Neural progenitor cell (in vitro differentiated cells): Measurements from ENCODE around the gene CFAP61. TPM values are rescaled to one million over a fixed set of nuclear protein-coding genes. Genes with fewer than 3 reads are reported as not detected.

Source experiments
- DNase-seq: peaks from one replicate; pipeline ENCODE4 v3.0.0-alpha.2; 2016; ENCODE audit warnings: low spot score
- H2AFZ ChIP-seq: fragments of 200-600 bp; sonication (generic); replicated peaks from 2 replicates; pipeline ENCODE4 v1.6.1; 2016; ENCODE audit warnings: antibody characterized with exemption
- H3F3A ChIP-seq: fragments of 200-600 bp; sonication (generic); 2 replicates; pipeline ENCODE4 v1.6.1; 2016; ENCODE audit warnings: antibody characterized with exemption, low read depth
- H3K27ac ChIP-seq: fragments of 200-600 bp; sonication (generic); 2 replicates; pipeline ENCODE4 v1.5.1; 2016; ENCODE audit warnings: mild to moderate bottlenecking
- H3K27me3 ChIP-seq: fragments of 200-600 bp; sonication (generic); 2 replicates; pipeline ENCODE4 v1.6.1; 2016; ENCODE audit warnings: mild to moderate bottlenecking, moderate library complexity
- H3K36me3 ChIP-seq: fragments of 200-600 bp; sonication (generic); 2 replicates; pipeline ENCODE4 v1.5.1; 2016
- H3K4me1 ChIP-seq: fragments of 200-600 bp; sonication (generic); 2 replicates; pipeline ENCODE4 v1.6.1; 2016; ENCODE audit warnings: mixed run types
- H3K4me2 ChIP-seq: fragments of 200-600 bp; sonication (generic); 2 replicates; pipeline ENCODE4 v1.6.1; 2016
- H3K4me3 ChIP-seq: fragments of 200-600 bp; sonication (generic); 2 replicates; pipeline ENCODE4 v1.5.1; 2016
- H3K79me2 ChIP-seq: fragments of 200-600 bp; sonication (generic); 2 replicates; pipeline ENCODE4 v1.6.1; 2016; ENCODE audit warnings: low read depth
- H3K9ac ChIP-seq: fragments of 200-600 bp; sonication (generic); 2 replicates; pipeline ENCODE4 v1.6.1; 2016
- H3K9me3 ChIP-seq: fragments of 200-600 bp; sonication (generic); 2 replicates; pipeline ENCODE4 v1.5.1; 2016; ENCODE audit warnings: low read depth
- H4K20me1 ChIP-seq: fragments of 200-600 bp; sonication (generic); 2 replicates; pipeline ENCODE4 v1.6.1; 2016; ENCODE audit warnings: low read depth
- H3K27ac Mint-ChIP-seq: 3 replicates; pipeline ENCODE4 v1.8.0; 2021; ENCODE audit warnings: mixed read lengths
- H3K27me3 Mint-ChIP-seq: 2 replicates; pipeline ENCODE4 v1.8.0; 2022; ENCODE audit warnings: low read depth, mild to moderate bottlenecking, inconsistent platforms, moderate library complexity, mixed read lengths; ENCODE audit not compliant: insufficient read depth
- H3K36me3 Mint-ChIP-seq: 3 replicates; pipeline ENCODE4 v1.8.0; 2021; ENCODE audit warnings: mixed read lengths
- H3K4me1 Mint-ChIP-seq: 3 replicates; pipeline ENCODE4 v1.8.0; 2021; ENCODE audit warnings: mixed read lengths
- H3K4me3 Mint-ChIP-seq: 3 replicates; pipeline ENCODE4 v1.8.0; 2021; ENCODE audit warnings: mild to moderate bottlenecking, moderate library complexity, mixed read lengths
- H3K9me3 Mint-ChIP-seq: 3 replicates; pipeline ENCODE4 v1.8.0; 2020; ENCODE audit warnings: mixed read lengths
- CTCF ChIP-seq: fragments of 200-600 bp; sonication (generic); IDR thresholded peaks from 2 replicates; pipeline ENCODE4 v1.5.1; 2017; ENCODE audit warnings: antibody characterized with exemption, mild to moderate bottlenecking
- EZH2 ChIP-seq: fragments of 200-600 bp; sonication (generic); IDR thresholded peaks from 2 replicates; pipeline ENCODE4 v1.6.1; 2017; ENCODE audit warnings: antibody characterized with exemption, mild to moderate bottlenecking, moderate library complexity
- EZH2phosphoT487 ChIP-seq: fragments of 200-600 bp; sonication (generic); IDR thresholded peaks from 2 replicates; pipeline ENCODE4 v1.6.1; 2017; ENCODE audit warnings: antibody characterized with exemption
- total RNA-seq: library from RNA; depleted of rRNA; stranded (reverse); fragments of >200 nt; gene quantifications from 2 replicates; pipeline ENCODE4 v1.2.3, GENCODE V29; 2015; ENCODE audit warnings: low replicate concordance

Gene CFAP61
- total RNA-seq, 1 donor from 2014 or later, result not detected

DNA sequence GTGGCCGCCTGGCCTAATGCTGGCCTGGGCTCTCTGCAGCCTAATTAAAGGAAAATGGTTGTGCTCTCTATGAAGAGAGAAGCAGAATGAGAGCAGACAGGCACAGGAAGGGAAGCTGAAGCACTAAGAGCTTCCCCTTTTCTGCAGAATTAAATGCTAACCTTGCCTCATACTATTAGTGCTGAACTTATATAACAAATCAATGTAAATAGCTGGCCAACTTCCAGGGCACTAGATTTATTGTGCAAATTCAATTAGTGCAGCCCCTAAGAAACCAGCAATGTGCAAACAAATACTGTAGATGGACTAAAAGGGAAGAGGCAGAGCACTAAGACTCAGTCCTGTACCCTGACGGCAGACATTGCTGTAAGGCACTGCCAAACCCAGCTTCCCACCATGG lies 279.5 kb downstream of the CFAP61 start:
- H3K79me2 ChIP-seq, result no peaks in the 10 kb centered on the region
- H3K36me3 ChIP-seq, result no peaks in the 10 kb centered on the region
- H3K9me3 Mint-ChIP-seq, result peaks cover 5% of the 10 kb centered on the region
- peak overlapping the region; percentile 26 for H3K27ac ChIP-seq
- H3F3A ChIP-seq, result no peaks in the 10 kb centered on the region
- H3K36me3 Mint-ChIP-seq, result no peaks in the 10 kb centered on the region
- no peak overlapping the region for H3K4me3 ChIP-seq
- no peak for TF ChIP-seq CTCF
- TF ChIP-seq EZH2, result no peak
- no peak for TF ChIP-seq EZH2phosphoT487
- no peak overlapping the region for H3K4me3 Mint-ChIP-seq
- no peak overlapping the region for H3K9ac ChIP-seq
- no peak overlapping the region for H3K27ac Mint-ChIP-seq
- peaks cover 4% of the 10 kb centered on the region for H3K27me3 Mint-ChIP-seq
- H4K20me1 ChIP-seq, result no peaks in the 10 kb centered on the region
- no peak overlapping the region for H3K4me2 ChIP-seq
- peak overlapping the region; percentile 91 for H2AFZ ChIP-seq
- H3K9me3 ChIP-seq, result no peaks in the 10 kb centered on the region
- DNase-seq, result no peak
- H3K27me3 ChIP-seq, result no peaks in the 10 kb centered on the region
- peaks cover 5% of the 10 kb centered on the region for H3K4me1 Mint-ChIP-seq
- H3K4me1 ChIP-seq, result peaks cover 5% of the 10 kb centered on the region

DNA sequence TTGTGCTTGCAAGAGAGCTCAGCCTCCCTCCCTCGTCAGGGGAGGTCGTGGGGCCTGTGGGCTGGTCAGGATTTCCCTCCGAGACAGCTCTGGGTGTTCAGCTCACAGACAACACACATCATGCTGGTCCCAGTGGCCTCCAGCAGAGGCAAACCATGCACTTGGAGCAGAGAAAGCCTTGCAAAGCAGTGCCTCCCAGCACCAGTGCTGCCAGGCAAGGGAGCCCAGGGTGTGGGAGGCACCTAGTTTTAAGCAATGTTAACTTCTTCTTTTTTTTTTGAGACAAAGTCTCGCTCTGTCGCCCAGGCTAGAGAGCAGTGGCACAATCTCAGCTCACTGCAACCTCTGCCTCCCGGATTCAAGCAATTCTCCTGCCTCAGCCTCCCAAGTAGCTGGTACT lies 281.5 kb downstream of the CFAP61 start:
- Mint-ChIP-seq H3K9me3 (peaks cover 7% of the 10 kb centered on the region), H3K27ac (no peak overlapping the region)
- TF ChIP-seq EZH2phosphoT487 (no peak), CTCF (no peak), EZH2 (no peak)

GRCh38 chr20:20334489-20334888 lies 282.2 kb downstream of the CFAP61 start:
- Histone ChIP-seq H3K4me3 (no peak overlapping the region), H3K79me2 (no peaks in the 10 kb centered on the region), H2AFZ (no peak overlapping the region), H3K27ac (no peak overlapping the region), H4K20me1 (no peaks in the 10 kb centered on the region), H3K27me3 (no peaks in the 10 kb centered on the region), H3K9me3 (no peaks in the 10 kb centered on the region), H3K4me2 (no peak overlapping the region), H3K4me1 (peaks cover 5% of the 10 kb centered on the region), H3K9ac (no peak overlapping the region), H3F3A (no peaks in the 10 kb centered on the region), H3K36me3 (no peaks in the 10 kb centered on the region)
- Mint-ChIP-seq H3K4me3 (no peak overlapping the region), H3K9me3 (peaks cover 7% of the 10 kb centered on the region), H3K27ac (no peak overlapping the region), H3K36me3 (no peaks in the 10 kb centered on the region), H3K27me3 (peaks cover 4% of the 10 kb centered on the region), H3K4me1 (peaks cover 5% of the 10 kb centered on the region)
- TF ChIP-seq EZH2 (no peak), EZH2phosphoT487 (no peak), CTCF (no peak)
- no peak for DNase-seq

More for the DNA sequence above, 281.5 kb downstream of the CFAP61 start:
- peaks cover 5% of the 10 kb centered on the region for H3K4me1 Mint-ChIP-seq
- Histone ChIP-seq H3K79me2 (no peaks in the 10 kb centered on the region), H3K36me3 (no peaks in the 10 kb centered on the region), H3K27ac (no peak overlapping the region), H4K20me1 (no peaks in the 10 kb centered on the region), H3K4me3 (no peak overlapping the region), H3F3A (no peaks in the 10 kb centered on the region), H3K4me1 (peaks cover 5% of the 10 kb centered on the region), H3K27me3 (no peaks in the 10 kb centered on the region), H3K4me2 (no peak overlapping the region), H2AFZ (no peak overlapping the region), H3K9ac (no peak overlapping the region), H3K9me3 (no peaks in the 10 kb centered on the region)
- H3K36me3 Mint-ChIP-seq, result no peaks in the 10 kb centered on the region
- DNase-seq, result no peak
- no peak overlapping the region for H3K4me3 Mint-ChIP-seq
- H3K27me3 Mint-ChIP-seq, result peaks cover 4% of the 10 kb centered on the region
